GM21423 (cell line): Measurements from ENCODE around the gene ACAD10.
A peak's percentile ranks its signal among the peaks of the same experiment; 100 is the strongest.
"Not testable (repeated sequence)": the region's sequence is repeated elsewhere in the genome, so short reads cannot be mapped to it uniquely, and the experiment has no call there.

Source experiments
- ATAC-seq: cut with Tn5 transposase; IDR thresholded peaks from one replicate; pipeline ENCODE4 v1.9.1; 2021; ENCODE audit warnings: mild to moderate bottlenecking, moderate library complexity; ENCODE audit not compliant: unreplicated experiment

Gene ACAD10

DNA sequence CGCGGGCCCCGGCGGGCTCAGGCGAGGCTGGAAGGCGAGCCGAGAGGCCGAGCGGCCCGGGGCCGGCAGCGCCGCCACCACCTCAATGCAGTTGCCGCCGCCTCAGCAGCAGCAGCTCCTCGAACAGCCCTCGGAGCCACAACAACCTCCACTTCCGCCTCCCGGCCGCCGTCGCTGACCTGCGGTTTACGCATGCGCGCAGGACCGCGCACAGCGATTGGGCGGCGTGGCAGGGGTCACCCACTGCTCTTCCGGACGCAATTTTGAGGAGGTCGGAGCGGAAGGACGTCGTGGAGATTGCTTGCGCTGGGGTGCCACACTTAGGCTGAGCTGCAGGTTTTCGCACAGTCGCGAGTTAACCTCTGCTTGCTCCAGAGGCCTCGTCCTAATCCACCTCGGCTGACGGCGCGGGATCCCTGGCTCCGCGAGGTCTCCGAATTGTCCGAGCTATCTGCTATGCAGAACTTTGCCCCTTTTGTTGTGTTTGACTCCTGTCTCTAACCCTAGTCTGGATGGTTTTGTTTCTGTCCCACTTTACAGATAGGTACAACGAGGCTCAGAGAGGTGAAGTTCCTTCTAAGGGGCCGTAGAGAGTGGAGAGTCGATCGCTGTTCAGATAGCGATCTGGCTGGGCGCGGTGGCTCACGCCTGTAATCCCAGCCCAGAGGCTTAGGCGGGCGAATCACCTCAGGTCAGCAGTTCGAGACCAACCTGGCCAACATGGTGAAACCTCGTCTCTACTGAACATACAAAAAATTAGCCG, at the start of gene ACAD10, which contains the start of gene BRAP:
ACAD10 (plus strand) TSS at position 243 of the 763 bp plus-strand sequence. CDS start 6,657 bp downstream, outside the sequence.
BRAP (minus strand) TSS at position 146 of the 763 bp plus-strand sequence. CDS start 164 bp downstream, outside the sequence.
- peak; percentile 84 for ATAC-seq

- ATAC-seq, result no peak
These were observed 49.5 kb upstream of the ACAD10 start for GRCh38 chr12:111636209-111636945.

DNA sequence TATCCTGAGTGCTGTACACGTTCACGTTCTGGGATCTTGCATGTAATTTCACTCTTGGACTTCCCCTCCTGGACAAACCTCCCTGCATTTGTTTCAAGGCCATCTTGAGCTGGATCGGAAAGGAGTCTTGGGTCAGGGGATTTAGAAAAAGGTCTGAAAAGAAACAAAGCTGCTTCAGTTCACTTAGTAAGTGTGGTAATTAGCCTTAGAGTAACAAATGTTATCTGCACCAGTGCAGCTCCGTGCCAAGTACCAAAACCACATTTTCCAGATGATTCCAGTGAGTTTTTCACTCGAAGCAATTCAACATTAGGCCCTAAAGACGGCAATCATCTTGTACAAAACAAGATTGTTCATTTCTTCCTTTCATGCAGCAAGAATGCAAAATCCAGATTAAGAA, 47.3 kb upstream of the ACAD10 start:
- ATAC-seq, result no peak

DNA sequence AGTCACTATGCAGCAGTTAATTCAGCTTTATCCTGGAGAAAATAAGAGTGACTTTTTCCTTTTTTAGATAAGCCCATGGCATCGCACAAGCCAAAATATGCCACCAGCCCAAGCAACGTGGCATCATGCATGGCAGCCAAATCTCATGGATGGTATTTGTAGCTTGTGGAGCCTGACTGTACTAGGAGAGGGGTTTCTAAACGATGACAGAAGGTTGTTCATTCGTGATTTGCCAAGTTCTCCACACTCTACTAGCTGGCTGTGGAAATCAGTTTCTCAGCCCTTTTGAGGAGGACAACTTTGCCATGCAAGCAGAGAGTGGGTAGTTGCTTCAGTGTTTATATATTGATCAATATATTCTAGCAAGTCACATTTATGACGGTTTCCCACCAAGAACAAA, 45.3 kb upstream of the ACAD10 start:
- no peak for ATAC-seq

GRCh38 chr12:111642681-111643426, 43.0 kb upstream of the ACAD10 start:
- no peak for ATAC-seq

DNA sequence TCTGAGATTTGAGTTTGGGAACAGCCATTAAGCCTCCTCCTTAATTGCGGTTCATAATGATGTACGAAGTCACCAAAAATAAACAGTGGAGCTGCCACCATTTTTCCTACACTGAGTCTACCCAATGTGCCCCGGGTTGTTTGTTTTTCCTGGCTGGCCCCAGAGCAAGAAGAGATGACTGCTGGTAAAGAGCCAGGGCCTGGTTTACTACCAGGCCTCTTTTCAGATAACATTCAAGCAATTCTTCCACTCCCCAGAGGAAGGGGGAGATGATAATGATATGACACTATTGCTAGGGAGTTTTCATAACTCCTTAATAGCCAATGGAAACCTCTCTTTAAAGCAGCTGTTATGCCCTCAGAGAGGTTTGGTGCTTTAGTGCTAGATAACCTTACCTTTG, 42.4 kb upstream of the ACAD10 start:
- no peak for ATAC-seq

- no peak for ATAC-seq
These were observed 40.4 kb upstream of the ACAD10 start for GRCh38 chr12:111645433-111645832.

- no peak for ATAC-seq
These were observed 34.9 kb upstream of the ACAD10 start for GRCh38 chr12:111650912-111651311.

DNA sequence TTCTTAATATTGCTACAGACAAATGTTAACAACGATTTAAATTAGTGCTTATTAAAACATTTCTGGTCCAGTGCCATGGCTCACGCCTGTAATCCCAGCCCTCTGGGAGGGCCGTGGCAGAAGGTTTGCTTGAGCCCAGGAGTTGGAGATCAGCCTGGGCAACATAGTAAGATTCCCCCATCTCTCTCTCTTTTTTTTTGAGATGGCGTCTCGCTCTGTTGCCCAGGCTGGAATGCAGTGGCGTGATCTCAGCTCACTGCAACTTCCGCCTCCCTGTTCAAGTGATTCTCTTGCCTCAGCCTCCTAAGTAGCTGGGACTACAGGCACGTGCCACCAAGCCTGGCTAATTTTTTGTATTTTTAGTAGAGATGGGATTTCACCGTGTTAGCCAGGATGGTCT, 33.3 kb upstream of the ACAD10 start:
- not testable (repeated sequence) for ATAC-seq

GRCh38 chr12:111653596-111653995, 32.3 kb upstream of the ACAD10 start:
- no peak for ATAC-seq

DNA sequence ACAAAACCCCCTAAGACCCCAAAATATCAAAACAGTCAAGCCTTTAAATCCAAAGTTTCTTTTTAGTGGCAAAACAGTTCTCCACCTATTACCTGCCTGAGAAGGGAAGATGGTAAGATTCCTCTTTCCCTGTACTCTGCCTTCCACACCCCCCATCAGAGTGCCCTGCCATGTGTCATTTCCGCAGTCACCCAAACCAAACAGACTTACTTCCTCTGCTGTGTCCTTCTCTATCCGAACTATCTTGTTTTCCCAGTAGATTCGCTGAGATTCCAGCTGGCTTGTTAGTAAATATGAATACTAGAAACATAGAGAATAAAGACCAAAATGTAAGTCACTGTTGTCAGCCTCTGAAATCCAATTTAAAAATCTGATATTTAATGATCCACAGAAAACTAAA, 30.5 kb upstream of the ACAD10 start:
- ATAC-seq, result no peak

DNA sequence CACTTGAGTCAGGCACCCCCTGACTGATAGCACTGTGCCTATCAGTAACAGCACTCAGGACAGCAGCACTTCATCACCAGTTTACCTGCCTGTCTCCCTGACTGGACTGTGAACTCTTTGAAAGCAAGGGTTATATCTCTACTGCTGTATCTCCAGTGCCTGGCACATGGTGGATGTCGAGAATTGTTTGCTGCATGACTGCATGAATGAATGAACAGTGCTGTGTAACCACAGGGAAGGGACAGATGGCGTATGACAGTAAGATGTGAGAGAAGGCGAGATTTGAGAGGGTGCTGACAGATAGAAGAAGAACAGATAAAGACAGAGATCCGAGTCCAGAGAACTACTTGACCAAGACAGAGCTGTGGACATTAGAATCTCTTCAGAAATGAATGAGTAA, 29.8 kb upstream of the ACAD10 start:
- ATAC-seq, result no peak

DNA sequence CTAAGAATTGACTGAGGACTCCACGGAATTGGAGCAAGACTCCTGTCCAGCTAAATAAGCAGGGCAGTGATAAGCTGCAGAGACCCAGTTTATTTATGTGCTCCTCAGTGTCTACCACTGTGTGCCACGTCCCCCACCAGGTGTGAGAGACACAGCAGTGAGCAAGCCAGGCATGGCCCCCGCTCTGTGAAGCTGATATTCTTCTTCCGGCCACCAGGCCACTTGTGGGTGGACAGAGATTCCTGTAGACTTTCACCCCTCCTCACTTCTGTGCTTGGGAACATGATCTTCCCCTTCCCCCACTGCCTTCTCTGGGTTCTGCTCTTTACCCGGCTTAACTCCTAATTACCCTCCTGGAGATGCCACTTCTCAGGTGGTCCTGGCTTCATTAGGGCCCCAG, 21.4 kb upstream of the ACAD10 start:
- ATAC-seq, result no peak

DNA sequence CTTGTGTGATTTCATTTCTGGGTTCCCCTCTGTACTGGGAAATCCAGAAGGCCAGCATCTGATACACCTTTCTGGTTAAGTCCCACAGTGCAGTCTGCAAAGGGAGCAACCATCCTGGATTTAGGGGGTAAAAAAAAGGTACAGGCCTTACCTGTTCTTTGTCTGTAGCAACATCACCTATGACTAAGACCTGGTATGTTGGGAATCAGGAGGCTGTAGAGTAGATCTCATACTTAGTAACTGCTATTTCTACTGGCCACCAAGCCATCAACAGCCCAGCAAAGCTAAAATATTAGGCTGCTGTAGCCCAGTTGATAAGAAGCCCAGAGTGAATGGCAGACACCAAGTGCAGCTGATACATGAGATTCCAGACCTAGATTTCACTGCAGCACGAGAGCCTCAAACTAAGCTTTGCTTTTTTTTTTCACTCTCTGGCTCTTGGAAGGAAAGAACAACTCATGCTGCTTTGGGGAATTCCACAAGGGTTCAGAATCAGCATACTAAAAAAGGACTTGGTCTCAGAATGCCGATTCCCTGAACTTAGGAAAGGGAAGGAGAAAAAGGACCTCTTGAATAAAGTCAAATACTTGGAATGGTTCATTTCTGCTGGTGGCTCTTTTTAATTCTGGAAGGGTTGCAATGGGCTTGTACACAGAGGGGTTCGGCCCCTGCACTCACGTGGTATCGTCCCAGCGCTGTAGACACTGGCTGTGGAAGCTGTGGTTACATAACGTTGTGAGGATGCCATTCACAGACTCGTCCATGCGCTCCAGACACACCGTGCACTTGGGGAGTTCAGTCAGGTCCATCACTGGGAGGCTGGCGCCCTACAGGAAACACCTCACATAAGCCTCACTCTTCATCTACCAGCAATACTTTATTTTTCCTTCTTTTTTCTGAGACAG, 20.6 kb upstream of the ACAD10 start:
- ATAC-seq, result no peak

GRCh38 chr12:111672822-111673381, 13.0 kb upstream of the ACAD10 start:
- no peak for ATAC-seq

DNA sequence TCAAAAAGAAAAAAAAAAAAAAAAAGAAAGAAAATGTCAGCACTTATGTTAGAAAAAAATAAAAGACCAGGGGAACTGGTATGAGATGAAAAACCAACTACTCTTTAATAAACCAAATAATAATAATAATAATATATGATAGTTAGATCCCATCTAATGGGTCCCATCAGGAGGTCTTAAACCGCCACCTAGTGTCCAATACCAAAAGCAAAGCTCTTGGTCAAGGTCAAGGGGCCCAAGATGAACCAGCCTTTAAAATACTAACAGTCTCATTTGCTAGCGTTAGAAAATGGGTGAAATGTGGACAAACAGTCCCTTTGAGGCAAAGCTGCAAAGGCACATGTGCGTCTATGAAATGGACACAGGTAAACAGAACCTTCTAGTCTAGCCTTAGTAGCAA, 12.3 kb upstream of the ACAD10 start:
- no peak for ATAC-seq

DNA sequence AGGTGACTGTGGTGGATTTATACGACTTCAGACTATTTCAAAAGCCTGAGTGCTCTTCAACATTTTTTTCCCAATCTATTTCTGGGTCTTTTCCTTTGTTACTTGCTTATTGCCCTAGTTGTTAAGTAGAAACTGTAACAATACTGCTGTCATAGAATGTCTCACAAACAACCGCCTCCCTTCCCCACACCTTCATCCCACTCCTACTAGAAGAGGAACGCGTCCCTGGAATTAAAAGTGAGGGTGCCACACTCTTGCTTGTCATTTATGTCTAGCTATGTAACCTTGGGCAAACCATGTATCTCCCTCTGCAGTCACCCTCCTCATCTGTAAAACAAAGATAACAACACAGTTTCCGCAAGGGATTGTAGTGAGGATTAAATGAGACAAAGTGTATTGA, 8.7 kb upstream of the ACAD10 start:
- no peak for ATAC-seq

DNA sequence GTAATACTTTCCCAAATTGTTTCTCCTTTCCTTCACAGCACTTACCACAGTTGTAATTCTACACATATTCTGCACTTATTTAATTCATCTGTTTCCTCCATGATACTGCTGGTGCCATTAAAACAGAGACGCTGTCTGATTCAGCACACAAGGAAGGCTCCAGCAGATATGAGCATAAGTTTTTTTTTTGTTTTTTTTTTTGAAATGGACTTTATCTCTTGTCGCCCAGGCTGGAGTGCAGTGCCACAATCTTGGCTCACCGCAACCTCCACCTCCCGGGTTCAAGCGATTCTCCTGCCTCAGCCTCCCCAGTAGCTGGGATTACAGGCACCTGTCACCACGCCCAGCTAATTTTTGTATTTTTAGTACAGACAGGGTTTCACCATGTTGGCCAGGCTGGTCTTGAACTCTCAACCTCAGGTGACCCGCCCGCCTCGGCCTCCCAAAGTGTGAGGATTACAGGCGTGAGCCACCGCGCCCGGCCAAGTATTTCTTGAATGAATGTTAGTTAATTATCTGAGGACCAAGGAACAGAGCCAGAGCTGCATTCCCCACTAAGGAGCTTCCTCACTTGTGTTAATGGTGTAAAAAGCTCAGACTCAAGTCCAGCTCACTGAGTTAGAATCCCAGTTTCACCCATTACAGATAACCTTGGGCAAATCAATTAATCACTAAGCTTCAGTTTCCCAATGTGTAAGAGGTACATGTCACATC, 1.2 kb upstream of the ACAD10 start:
- not testable (repeated sequence) for ATAC-seq

DNA sequence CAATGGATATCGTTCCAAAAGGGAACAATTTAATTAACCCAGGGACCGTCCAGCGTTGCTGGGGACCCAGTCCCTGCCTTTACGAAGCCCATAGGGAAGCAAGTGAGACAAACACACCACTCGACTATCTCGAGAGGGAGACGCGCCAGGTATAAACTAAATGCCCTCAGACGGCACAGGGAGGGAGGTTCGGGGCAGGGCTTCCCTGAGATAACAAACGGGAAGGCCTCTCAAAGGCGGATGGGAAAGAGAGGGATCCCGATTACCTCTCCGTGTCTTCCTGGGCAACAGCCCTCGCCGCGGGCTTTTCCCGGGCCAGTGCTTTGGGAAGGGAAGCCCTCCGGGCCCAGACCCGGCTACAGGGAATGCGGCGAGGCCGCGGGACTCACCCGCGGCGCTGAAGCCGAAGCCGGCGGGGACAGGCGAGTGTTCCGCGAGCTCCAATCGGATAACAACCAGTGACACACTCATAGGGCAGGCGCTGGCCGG, 487 bp upstream of the ACAD10 start:
- ATAC-seq, result peak; percentile 11
